ENCODE results near the gene BIN2. TPM values are rescaled to one million over a fixed set of nuclear protein-coding genes. Genes with fewer than 3 reads are reported as not detected.
"Not testable (repeated sequence)": the region's sequence is repeated elsewhere in the genome, so short reads cannot be mapped to it uniquely, and the experiment has no call there.

The BIN2 gene
- total and polyA plus RNA-seq, 8 donors, result 2.2 to 33.0 (median 4.2) TPM

- no peaks in the 10 kb centered on the region for H3K9me3 ChIP-seq
- H3K27ac ChIP-seq, result peak overlapping the region in 1 of 5 donors; percentile 43
- H3K27me3 ChIP-seq, result no peaks in the 10 kb centered on the region
- no peaks in the 10 kb centered on the region for H3K36me3 ChIP-seq
- 17 to 31% (median 28%) methylated on average over 3 of the region's 3 CpGs for WGBS, 5 donors
- DNase-seq, result peak in 1 of 2 donors; percentile 44
- H3K4me1 ChIP-seq, result peaks cover 0 to 56% (median 12%) of the 10 kb centered on the region in 4 donors
- no peak overlapping the region for H3K4me3 ChIP-seq
- TF ChIP-seq POLR2A (IDR thresholded peaks at IDR 0.05) (no peak), CTCF (IDR thresholded peaks at IDR 0.05) (no peak), EP300 (IDR thresholded peaks at IDR 0.05) (no peak), POLR2AphosphoS5 (IDR thresholded peaks at IDR 0.05) (no peak)
- intact Hi-C loops (cut with DNase I; ENCODE audit: low total_unique reads), result no loop called here
These were observed 3.2 kb downstream of the BIN2 start for GRCh38 chr12:51320695-51321320.

- no peak overlapping the region for H3K4me3 ChIP-seq
- H3K9me3 ChIP-seq, result no peaks in the 10 kb centered on the region
- TF ChIP-seq POLR2A (IDR thresholded peaks at IDR 0.05) (no peak), POLR2AphosphoS5 (IDR thresholded peaks at IDR 0.05) (no peak), EP300 (IDR thresholded peaks at IDR 0.05) (no peak), CTCF (IDR thresholded peaks at IDR 0.05) (no peak)
- no peak for DNase-seq
- H3K36me3 ChIP-seq, result no peaks in the 10 kb centered on the region
- intact Hi-C loops (cut with DNase I; ENCODE audit: low total_unique reads), result no loop called here
- H3K4me1 ChIP-seq, result peaks cover 0 to 51% (median 12%) of the 10 kb centered on the region in 4 donors
- 51 to 63% (median 56%) methylated on average over 4 of the region's 4 CpGs for WGBS, 5 donors
- H3K27me3 ChIP-seq, result no peaks in the 10 kb centered on the region
- peak overlapping the region in 1 of 5 donors; percentile 43 for H3K27ac ChIP-seq
These were observed 3.7 kb downstream of the BIN2 start for GRCh38 chr12:51320311-51320694.

GRCh38 chr12:51318846-51319599 lies 5.0 kb downstream of the BIN2 start:
- intact Hi-C loops (cut with DNase I; ENCODE audit: low total_unique reads), result no loop called here
- H3K4me1 ChIP-seq, result peaks cover 0 to 38% (median 12%) of the 10 kb centered on the region in 4 donors
- H3K36me3 ChIP-seq, result no peaks in the 10 kb centered on the region
- H3K27me3 ChIP-seq, result no peaks in the 10 kb centered on the region
- H3K27ac ChIP-seq, result peak overlapping the region in 3 of 5 donors; percentile 4 to 57 (median 33)
- TF ChIP-seq POLR2A (IDR thresholded peaks at IDR 0.05) (no peak), POLR2AphosphoS5 (IDR thresholded peaks at IDR 0.05) (no peak), EP300 (IDR thresholded peaks at IDR 0.05) (no peak), CTCF (IDR thresholded peaks at IDR 0.05) (no peak)
- peak in 1 of 2 donors; percentile 54 for DNase-seq
- WGBS, 5 donors, result 48 to 68% (median 55%) methylated on average over 3 of the region's 3 CpGs
- no peak overlapping the region for H3K4me3 ChIP-seq
- H3K9me3 ChIP-seq, result no peaks in the 10 kb centered on the region

- Histone ChIP-seq H3K4me1 (peaks cover 0 to 38% (median 14%) of the 10 kb centered on the region in 4 donors), H3K27ac (peak overlapping the region in 2 of 5 donors; percentile 33 to 57)
- H3K36me3 ChIP-seq; H3K4me3 ChIP-seq; H3K9me3 ChIP-seq; intact Hi-C loops (cut with DNase I; ENCODE audit: low total_unique reads); DNase-seq; H3K27me3 ChIP-seq: not testable (repeated sequence)
- 60 to 80% (median 75%) methylated on average over 3 to 8 of the region's 8 CpGs for WGBS, 5 donors
These were observed 5.7 kb downstream of the BIN2 start for GRCh38 chr12:51318057-51318806.

All from stomach (tissue), 9 donors.